ENCODE data around the gene PKDREJ.

DNA sequence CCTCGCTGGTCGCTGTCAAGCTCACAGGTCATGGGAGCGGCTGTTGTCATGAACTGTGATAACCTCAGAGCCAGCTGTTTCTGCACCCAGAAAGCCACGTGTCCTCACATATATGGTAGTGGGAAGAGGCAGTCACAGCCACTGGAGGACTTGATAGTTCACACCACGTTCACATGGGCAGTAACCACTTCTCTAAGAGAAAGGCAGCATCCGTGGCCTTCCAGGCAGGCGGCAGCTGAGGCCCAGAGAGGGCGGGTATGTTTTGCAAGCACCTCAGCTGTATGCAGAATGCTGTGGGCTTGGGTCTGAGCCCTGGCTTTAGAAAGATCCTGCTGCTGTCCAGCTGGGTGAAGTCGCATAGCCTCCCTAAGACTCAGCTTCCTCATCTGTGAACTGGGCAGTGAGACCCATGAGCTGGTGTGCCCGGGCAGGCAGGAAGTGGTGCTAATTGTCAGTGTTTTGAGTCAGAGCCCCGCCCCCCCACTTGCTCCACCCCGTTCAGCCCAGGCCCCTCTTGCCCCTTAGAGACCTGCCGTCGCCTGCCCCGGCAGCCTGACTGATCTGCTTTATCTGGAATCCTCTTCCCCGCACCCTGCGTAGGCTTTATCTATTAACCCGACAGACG, 18.0 kb upstream of the PKDREJ start:
- TF ChIP-seq, protein P1, sequence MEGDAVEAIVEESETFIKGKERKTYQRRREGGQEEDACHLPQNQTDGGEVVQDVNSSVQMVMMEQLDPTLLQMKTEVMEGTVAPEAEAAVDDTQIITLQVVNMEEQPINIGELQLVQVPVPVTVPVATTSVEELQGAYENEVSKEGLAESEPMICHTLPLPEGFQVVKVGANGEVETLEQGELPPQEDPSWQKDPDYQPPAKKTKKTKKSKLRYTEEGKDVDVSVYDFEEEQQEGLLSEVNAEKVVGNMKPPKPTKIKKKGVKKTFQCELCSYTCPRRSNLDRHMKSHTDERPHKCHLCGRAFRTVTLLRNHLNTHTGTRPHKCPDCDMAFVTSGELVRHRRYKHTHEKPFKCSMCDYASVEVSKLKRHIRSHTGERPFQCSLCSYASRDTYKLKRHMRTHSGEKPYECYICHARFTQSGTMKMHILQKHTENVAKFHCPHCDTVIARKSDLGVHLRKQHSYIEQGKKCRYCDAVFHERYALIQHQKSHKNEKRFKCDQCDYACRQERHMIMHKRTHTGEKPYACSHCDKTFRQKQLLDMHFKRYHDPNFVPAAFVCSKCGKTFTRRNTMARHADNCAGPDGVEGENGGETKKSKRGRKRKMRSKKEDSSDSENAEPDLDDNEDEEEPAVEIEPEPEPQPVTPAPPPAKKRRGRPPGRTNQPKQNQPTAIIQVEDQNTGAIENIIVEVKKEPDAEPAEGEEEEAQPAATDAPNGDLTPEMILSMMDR (IDR thresholded peaks at IDR 0.05 in 8 of 11, conservative IDR thresholded peaks at IDR 0.05 in 3 of 11), result no peak
- no peak for TF ChIP-seq POLR2A (IDR thresholded peaks at IDR 0.05)

Data from spleen (tissue), 7 donors.